Measurements from ENCODE around the gene TBL1X.

GRCh38 chrX:9569876-9570301 lies 105.0 kb downstream of the TBL1X start:
- no peak for TF ChIP-seq CTCF (IDR thresholded peaks at IDR 0.05)
- TF ChIP-seq POLR2A (IDR thresholded peaks at IDR 0.05), result no peak
